Sigmoid colon (tissue), 7 donors: ENCODE data around the gene SNX27. TPM values are rescaled to one million over a fixed set of nuclear protein-coding genes. Genes with fewer than 3 reads are reported as not detected.

Experiments used
- DNase-seq: peaks from one replicate; pipeline ENCODE4 v3.0.0-alpha.2; 2019
- H3K27ac ChIP-seq, 4 donors: fragments of 200-600 bp; sonication (generic); one replicate each; pipeline ENCODE4 v1.5.1; 2016 to 2019; ENCODE audit warnings: mild to moderate bottlenecking in 1 of 4
- H3K27me3 ChIP-seq, 3 donors: fragments of 200-600 bp; sonication (generic); one replicate each; pipeline ENCODE4 v1.5.1; 2019; ENCODE audit warnings: mild to moderate bottlenecking in 1 of 3
- H3K36me3 ChIP-seq, 4 donors: fragments of 200-600 bp; sonication (generic); one replicate each; pipeline ENCODE4 v1.5.1; 2016 to 2019
- H3K4me1 ChIP-seq, 4 donors: fragments of 200-600 bp; sonication (generic); one replicate each; pipeline ENCODE4 v1.5.1; 2017 to 2019
- H3K4me3 ChIP-seq, 4 donors: fragments of 200-600 bp; sonication (generic); one replicate each; pipeline ENCODE4 v1.5.1; 2017 to 2019; ENCODE audit warnings: mild to moderate bottlenecking in 2 of 4, moderate library complexity in 1 of 4
- H3K9me3 ChIP-seq, 4 donors: fragments of 200-600 bp in 3 of 4; sonication (generic) in 3 of 4; one replicate each; pipeline versions ENCODE4 v1.5.1 to v1.6.1; 2013 to 2019
- CTCF ChIP-seq, 4 experiments: fragments of 450-650 bp in 3 of 4; fragments of 200-600 bp in 1 of 4; IDR thresholded peaks; one replicate each; pipeline ENCODE4 v1.5.1; 2016 to 2019; ENCODE audit warnings: antibody characterized with exemption in 4 of 4, mild to moderate bottlenecking in 3 of 4, moderate library complexity in 2 of 4
- EP300 ChIP-seq, 4 donors: sonication (generic); formaldehyde crosslinking; IDR thresholded peaks; one replicate each; pipeline ENCODE4 v1.6.1; 2017; ENCODE audit warnings: antibody characterized with exemption in 4 of 4
- POLR2A ChIP-seq, 2 donors: fragments of 450-650 bp; IDR thresholded peaks; one replicate each; pipeline ENCODE4 v1.6.1; 2016; ENCODE audit warnings: antibody characterized with exemption in 2 of 2, mild to moderate bottlenecking in 2 of 2, moderate library complexity in 2 of 2
- POLR2AphosphoS5 ChIP-seq, 4 donors: sonication (generic); formaldehyde crosslinking; IDR thresholded peaks; one replicate each; pipeline ENCODE4 v1.6.1; 2017; ENCODE audit warnings: antibody characterized with exemption in 4 of 4
- WGBS, 2 donors: extraction: QIAGEN DNeasy Blood & Tissue Kit; methylation state at CpG; one replicate each; pipeline ENCODE4 v1.1.7; 2013; 5-methylcytosine and 5-hydroxymethylcytosine counted together
- intact Hi-C: fragments of 100-400 bp; cut with DNase I; formaldehyde crosslinking; loops from one replicate; pipeline ENCODE4 v1.15.1; 2023
- polyA plus RNA-seq, 3 donors: library from polyadenylated mRNA; stranded (reverse); fragments of 200-250 nt; gene quantifications; one replicate each; pipeline ENCODE4 v1.2.3, GENCODE V29; 2013
- total RNA-seq, 4 donors: library from RNA; depleted of rRNA; stranded (reverse); fragments of >200 nt; gene quantifications; one replicate each; pipeline ENCODE4 v1.1.0, GENCODE V29; 2016
- donor health status: healthy with polysubstance abuse.
- donor health status: Bipolar disorder and iron deficiency.
- donor health status: healthy.

Gene SNX27
- total and polyA plus RNA-seq, 7 donors, result 3.6 to 59.0 (median 49.0) TPM

GRCh38 chr1:151626740-151627334, 15.0 kb downstream of the SNX27 start:
- Histone ChIP-seq H3K27ac (peak overlapping the region in 2 of 4 donors; percentile 1 to 38), H3K4me1 (peaks cover 0 to 15% (median 14%) of the 10 kb centered on the region in 4 donors), H3K27me3 (no peaks in the 10 kb centered on the region), H3K36me3 (no peaks in the 10 kb centered on the region), H3K4me3 (no peak overlapping the region), H3K9me3 (no peaks in the 10 kb centered on the region)
- intact Hi-C loops, result no loop called here
- DNase-seq, result no peak
- no peak for TF ChIP-seq EP300 (IDR thresholded peaks at IDR 0.05)
- TF ChIP-seq CTCF (IDR thresholded peaks at IDR 0.05), result no peak
- no peak for TF ChIP-seq POLR2A (IDR thresholded peaks at IDR 0.05)
- no peak for TF ChIP-seq POLR2AphosphoS5 (IDR thresholded peaks at IDR 0.05)
- 80 to 84% methylated on average over 3 of the region's 3 CpGs for WGBS, 2 donors

GRCh38 chr1:151629278-151629677, 17.4 kb downstream of the SNX27 start:
- no peaks in the 10 kb centered on the region for H3K27me3 ChIP-seq
- no peaks in the 10 kb centered on the region for H3K9me3 ChIP-seq
- peaks cover 0 to 18% (median 17%) of the 10 kb centered on the region in 4 donors for H3K4me1 ChIP-seq
- H3K27ac ChIP-seq, result no peak overlapping the region
- H3K4me3 ChIP-seq, result no peak overlapping the region
- TF ChIP-seq POLR2A (IDR thresholded peaks at IDR 0.05) (no peak), POLR2AphosphoS5 (IDR thresholded peaks at IDR 0.05) (no peak), CTCF (IDR thresholded peaks at IDR 0.05) (no peak), EP300 (IDR thresholded peaks at IDR 0.05) (no peak)
- intact Hi-C loops, result no loop called here
- 80 to 81% methylated on average over 9 of the region's 9 CpGs for WGBS, 2 donors
- no peaks in the 10 kb centered on the region for H3K36me3 ChIP-seq
- no peak for DNase-seq

- Histone ChIP-seq H3K4me1 (peaks cover 0 to 68% (median 65%) of the 10 kb centered on the region in 4 donors), H3K27me3 (no peaks in the 10 kb centered on the region), H3K9me3 (no peaks in the 10 kb centered on the region), H3K27ac (peak overlapping the region in 3 of 4 donors; percentile 16 to 49 (median 18)), H3K36me3 (no peaks in the 10 kb centered on the region), H3K4me3 (no peak overlapping the region)
- intact Hi-C loops, result no loop called here
- TF ChIP-seq CTCF (IDR thresholded peaks at IDR 0.05), result no peak
- no peak for DNase-seq
- 67 to 77% methylated on average over 2 of the region's 2 CpGs for WGBS, 2 donors
Measured at GRCh38 chr1:151635479-151636072, 23.7 kb downstream of the SNX27 start.

GRCh38 chr1:151638074-151638775, 26.4 kb downstream of the SNX27 start:
- intact Hi-C loops, result no loop called here
- peak overlapping the region; percentile 12 to 67 (median 61) for H3K27ac ChIP-seq
- no peak for DNase-seq
- H3K4me1 ChIP-seq, result peaks cover 0 to 68% (median 63%) of the 10 kb centered on the region in 4 donors
- WGBS, 2 donors, result 53 to 69% methylated on average over 2 of the region's 2 CpGs
- no peaks in the 10 kb centered on the region for H3K27me3 ChIP-seq
- TF ChIP-seq CTCF (IDR thresholded peaks at IDR 0.05), result no peak
- TF ChIP-seq POLR2AphosphoS5 (IDR thresholded peaks at IDR 0.05), result no peak
- TF ChIP-seq POLR2A (IDR thresholded peaks at IDR 0.05), result no peak
- no peak for TF ChIP-seq EP300 (IDR thresholded peaks at IDR 0.05)
- peaks cover 0 to 5% (median 0%) of the 10 kb centered on the region in 4 donors for H3K36me3 ChIP-seq
- H3K9me3 ChIP-seq, result no peaks in the 10 kb centered on the region
- no peak overlapping the region for H3K4me3 ChIP-seq
